Subcutaneous abdominal adipose tissue (tissue), 5 donors: ENCODE data around the gene TFCP2L1.
A peak's percentile ranks its signal among the peaks of the same experiment; 100 is the strongest.
"Not testable (repeated sequence)": the region's sequence is repeated elsewhere in the genome, so short reads cannot be mapped to it uniquely, and the experiment has no call there.

ENCODE experiments used
- H3K27ac ChIP-seq: one replicate; pipeline ENCODE4 v1.7.0; 2013; ENCODE audit warnings: low read depth, mild to moderate bottlenecking, inconsistent platforms, low read length, moderate library complexity
- H3K27me3 ChIP-seq, 5 donors: one replicate each; pipeline ENCODE4 v1.7.0; 2013; ENCODE audit warnings: low read length in 5 of 5, inconsistent platforms in 1 of 5; ENCODE audit not compliant: control insufficient read depth in 5 of 5, insufficient read depth in 4 of 5
- H3K36me3 ChIP-seq, 5 donors: one replicate each; pipeline ENCODE4 v1.7.0; 2013; ENCODE audit warnings: low read length in 5 of 5; ENCODE audit not compliant: control insufficient read depth in 5 of 5, insufficient read depth in 5 of 5
- H3K4me1 ChIP-seq, 5 donors: one replicate each; pipeline ENCODE4 v1.7.0; 2013; ENCODE audit warnings: low read length in 5 of 5, mild to moderate bottlenecking in 3 of 5, moderate library complexity in 1 of 5; ENCODE audit not compliant: control insufficient read depth in 5 of 5, insufficient read depth in 5 of 5
- H3K4me3 ChIP-seq, 5 donors: one replicate each; pipeline ENCODE4 v1.7.0; 2013; ENCODE audit warnings: low read length in 5 of 5, low read depth in 1 of 5
- H3K9ac ChIP-seq, 5 donors: one replicate each; pipeline ENCODE4 v1.7.0; 2013; ENCODE audit warnings: low read length in 5 of 5, mild to moderate bottlenecking in 4 of 5, moderate library complexity in 3 of 5
- H3K9me3 ChIP-seq, 5 donors: one replicate each; pipeline ENCODE4 v1.7.0; 2013; ENCODE audit warnings: low read length in 5 of 5; ENCODE audit not compliant: control insufficient read depth in 5 of 5
- donor health status: healthy.
- donor health status: healthy.
- donor health status: healthy.
- donor health status: healthy.
- donor health status: healthy.

TFCP2L1 gene

GRCh38 chr2:121284463-121285449 lies at the start of gene TFCP2L1:
Gene TFCP2L1 (minus strand): TSS chr2:121285202. CDS start chr2:121285109, 93 bp downstream.
- H3K27ac ChIP-seq: no peak within 1 kb of the TSS
- peak within 1 kb of the TSS in 4 of 5 donors; percentile 29 to 58 (median 45) for H3K4me3 ChIP-seq
- H3K4me1 ChIP-seq: peaks cover 0 to 29% (median 15%) of the 10 kb centered on the region in 5 donors
- no peaks in the 10 kb centered on the region for H3K36me3 ChIP-seq
- no peaks in the 10 kb centered on the region for H3K9me3 ChIP-seq
- H3K27me3 ChIP-seq: peaks cover 11 to 26% (median 18%) of the 10 kb centered on the region in 5 donors
- H3K9ac ChIP-seq: peak within 1 kb of the TSS in 1 of 5 donors; percentile 30

GRCh38 chr2:121333834-121334558 lies 49.0 kb upstream of the TFCP2L1 start:
- no peak overlapping the region for H3K27ac ChIP-seq
- H3K4me1 ChIP-seq: peaks cover 0 to 3% (median 0%) of the 10 kb centered on the region in 5 donors
- H3K36me3 ChIP-seq: peaks cover 3 to 12% (median 10%) of the 10 kb centered on the region in 5 donors
- H3K4me3 ChIP-seq: no peak overlapping the region
- H3K27me3 ChIP-seq: peaks cover 0 to 16% (median 8%) of the 10 kb centered on the region in 5 donors
- H3K9me3 ChIP-seq: no peaks in the 10 kb centered on the region
- H3K9ac ChIP-seq: no peak overlapping the region

GRCh38 chr2:121333231-121333630 lies 48.2 kb upstream of the TFCP2L1 start:
- Histone ChIP-seq H3K27me3 (peaks cover 0 to 16% (median 8%) of the 10 kb centered on the region in 5 donors), H3K4me1 (peaks cover 0 to 3% (median 0%) of the 10 kb centered on the region in 5 donors), H3K36me3 (peaks cover 0 to 4% (median 3%) of the 10 kb centered on the region in 5 donors), H3K9me3 (no peaks in the 10 kb centered on the region), H3K27ac (no peak overlapping the region), H3K4me3 (no peak overlapping the region), H3K9ac (no peak overlapping the region)

GRCh38 chr2:121331324-121331723 lies 46.3 kb upstream of the TFCP2L1 start:
- not testable (repeated sequence) for H3K27ac ChIP-seq, H3K4me3 ChIP-seq, H3K36me3 ChIP-seq

GRCh38 chr2:121330921-121331320 lies 45.9 kb upstream of the TFCP2L1 start:
- Histone ChIP-seq H3K27ac (no peak overlapping the region), H3K4me3 (no peak overlapping the region), H3K36me3 (no peaks in the 10 kb centered on the region), H3K4me1 (peaks cover 0 to 3% (median 0%) of the 10 kb centered on the region in 5 donors), H3K9ac (no peak overlapping the region), H3K9me3 (no peaks in the 10 kb centered on the region), H3K27me3 (peaks cover 0 to 16% (median 8%) of the 10 kb centered on the region in 5 donors)

More at GRCh38 chr2:121331324-121331723, 46.3 kb upstream of the TFCP2L1 start:
- H3K9me3 ChIP-seq, H3K4me1 ChIP-seq, H3K9ac ChIP-seq: not testable (repeated sequence)
- peaks cover 0 to 16% (median 8%) of the 10 kb centered on the region in 5 donors for H3K27me3 ChIP-seq

- H3K27ac ChIP-seq: no peak overlapping the region
Measured at GRCh38 chr2:121329786-121330185, 44.8 kb upstream of the TFCP2L1 start.

GRCh38 chr2:121326628-121327027 lies 41.6 kb upstream of the TFCP2L1 start:
- Histone ChIP-seq H3K27ac (no peak overlapping the region), H3K4me3 (no peak overlapping the region), H3K36me3 (no peaks in the 10 kb centered on the region), H3K27me3 (peaks cover 0 to 7% (median 4%) of the 10 kb centered on the region in 5 donors), H3K4me1 (no peaks in the 10 kb centered on the region), H3K9me3 (no peaks in the 10 kb centered on the region), H3K9ac (no peak overlapping the region)

More at GRCh38 chr2:121329786-121330185, 44.8 kb upstream of the TFCP2L1 start:
- Histone ChIP-seq H3K4me3 (no peak overlapping the region), H3K27me3 (peaks cover 0 to 16% (median 8%) of the 10 kb centered on the region in 5 donors), H3K9ac (no peak overlapping the region), H3K9me3 (no peaks in the 10 kb centered on the region), H3K4me1 (no peaks in the 10 kb centered on the region), H3K36me3 (no peaks in the 10 kb centered on the region)

- Histone ChIP-seq H3K27ac (no peak overlapping the region), H3K36me3 (no peaks in the 10 kb centered on the region), H3K9ac (no peak overlapping the region), H3K4me3 (no peak overlapping the region), H3K27me3 (peaks cover 0 to 3% (median under 1%) of the 10 kb centered on the region in 5 donors), H3K4me1 (no peaks in the 10 kb centered on the region), H3K9me3 (no peaks in the 10 kb centered on the region)
Measured at GRCh38 chr2:121324601-121325000, 39.6 kb upstream of the TFCP2L1 start.

- Histone ChIP-seq H3K9me3 (no peaks in the 10 kb centered on the region), H3K4me1 (no peaks in the 10 kb centered on the region), H3K27ac (no peak overlapping the region), H3K27me3 (no peaks in the 10 kb centered on the region), H3K36me3 (no peaks in the 10 kb centered on the region), H3K9ac (no peak overlapping the region), H3K4me3 (no peak overlapping the region)
Measured at GRCh38 chr2:121321476-121321875, 36.5 kb upstream of the TFCP2L1 start.
